PC-9 (cell line): Measurements from ENCODE around the gene ZNF569. TPM values are rescaled to one million over a fixed set of nuclear protein-coding genes. Genes with fewer than 3 reads are reported as not detected.

Experiments
- Bru-seq: library from RNA; stranded (reverse); fragments of 400-500 nt; gene quantifications from one replicate; lab custom pipeline; 2021; lab: Mats Ljungman, UMichigan
- BruChase-seq, 2 experiments: library from RNA; stranded (reverse); fragments of 400-500 nt; gene quantifications; one replicate each; lab custom pipeline; 2021; lab: Mats Ljungman, UMichigan
- BruUV-seq: library from RNA; stranded (reverse); fragments of 400-500 nt; replicated peaks from 2 replicates; lab custom pipeline; 2021; lab: Mats Ljungman, UMichigan
- CTCF ChIA-PET: fragments of 300-600 bp; sonication (Branson Sonifier 250); formaldehyde crosslinking; loops from one replicate; lab custom pipeline; 2022; ENCODE audit warnings: antibody characterized with exemption; lab: Charles Lee
- POLR2A ChIA-PET: fragments of 300-600 bp; sonication (Branson Sonifier 250); formaldehyde crosslinking; loops from one replicate; lab custom pipeline; 2022; ENCODE audit warnings: antibody characterized with exemption; ENCODE audit not compliant: unreplicated experiment; lab: Charles Lee
- DNase-seq, 2 experiments: peaks; one replicate each; pipeline versions ENCODE4 v3.0.0 to v3.0.0-alpha.2; 2015 to 2022; ENCODE audit warnings: mixed read lengths in 1 of 2
- H2AFZ ChIP-seq: fragments of 200-600 bp; sonication (generic); 2 replicates; pipeline ENCODE4 v1.8.1; 2017; ENCODE audit warnings: antibody characterized with exemption
- H3F3A ChIP-seq: fragments of 200-600 bp; sonication (generic); 2 replicates; pipeline ENCODE4 v1.8.1; 2017; ENCODE audit warnings: antibody characterized with exemption, mild to moderate bottlenecking, low read depth; ENCODE audit not compliant: insufficient read depth
- H3K27ac ChIP-seq: fragments of 200-600 bp; sonication (generic); 2 replicates; pipeline ENCODE4 v1.6.1; 2016; ENCODE audit warnings: mixed run types
- H3K27me3 ChIP-seq: fragments of 200-600 bp; sonication (generic); 2 replicates; pipeline ENCODE4 v1.6.1; 2016; ENCODE audit warnings: low read depth, mixed run types; ENCODE audit not compliant: insufficient read depth
- H3K36me3 ChIP-seq: fragments of 200-600 bp; sonication (generic); 2 replicates; pipeline ENCODE4 v1.6.1; 2016; ENCODE audit warnings: low read depth, mixed run types
- H3K4me1 ChIP-seq: fragments of 200-600 bp; sonication (generic); replicated peaks from 2 replicates; pipeline ENCODE4 v1.6.1; 2016; ENCODE audit warnings: mixed run types; ENCODE audit not compliant: insufficient read depth
- H3K4me2 ChIP-seq: fragments of 200-600 bp; sonication (generic); 2 replicates; pipeline ENCODE4 v1.6.1; 2017; ENCODE audit warnings: mixed run types
- H3K4me3 ChIP-seq: fragments of 200-600 bp; sonication (generic); 2 replicates; pipeline ENCODE4 v1.6.1; 2016; ENCODE audit warnings: mixed run types
- H3K79me2 ChIP-seq: fragments of 200-600 bp; sonication (generic); 2 replicates; pipeline ENCODE4 v1.6.1; 2017; ENCODE audit warnings: low read depth, mixed run types
- H3K9me2 ChIP-seq: fragments of 200-600 bp; sonication (generic); 2 replicates; pipeline ENCODE4 v1.8.1; 2017; ENCODE audit warnings: mild to moderate bottlenecking; ENCODE audit not compliant: insufficient read depth
- H3K9me3 ChIP-seq: fragments of 200-600 bp; sonication (generic); 2 replicates; pipeline ENCODE4 v1.8.1; 2016; ENCODE audit warnings: low read depth; ENCODE audit not compliant: insufficient read depth
- H4K20me1 ChIP-seq: fragments of 200-600 bp; sonication (generic); 2 replicates; pipeline ENCODE4 v1.8.1; 2017; ENCODE audit not compliant: insufficient read depth
- CTCF ChIP-seq: fragments of 200-600 bp; sonication (generic); conservative IDR thresholded peaks from 2 replicates; pipeline ENCODE4 v1.6.1; 2017; ENCODE audit warnings: mixed run types, antibody characterized with exemption, mild to moderate bottlenecking, moderate library complexity
- EZH2 ChIP-seq: fragments of 200-600 bp; sonication (generic); IDR thresholded peaks from 2 replicates; pipeline ENCODE4 v1.8.0; 2017; ENCODE audit warnings: antibody characterized with exemption, low read depth
- intact Hi-C: fragments of 100-400 bp; cut with micrococcal nuclease; formaldehyde crosslinking; loops from one replicate; pipeline ENCODE4 v1.10.0; 2022; ENCODE audit not compliant: unreplicated experiment
- long read RNA-seq: library from polyadenylated mRNA; stranded (forward); transcript quantifications from one replicate; pipeline ENCODE4 v2.0.0, GENCODE V29; 2022
- total RNA-seq: library from RNA; stranded (reverse); gene quantifications from 2 replicates; pipeline ENCODE4 v1.2.3, GENCODE V29; 2021

ZNF569 gene
- total RNA-seq (1.5 and 3.3 TPM in 2 replicates), Bru-seq, nascent RNA (percentile 45 among the genes with signal in this experiment), BruChase-seq, experiment 1, labeled RNA remaining after a 2-hour chase (percentile 37 among the genes with signal in this experiment), BruChase-seq, experiment 2, labeled RNA remaining after a 6-hour chase (percentile 30 among the genes with signal in this experiment)
- long read RNA-seq, partial matches to known transcripts, result 0 of 2 reads
- long read RNA-seq, other reads (novel, unspliced or antisense), result 2 of 2 reads

- ChIA-PET POLR2A (interaction anchor here (0.6 to 0.8 kb wide), 3 partner anchors 96 to 907 kb away, joined by 3 to 7 read pairs (median 3); partner anchors contain the start of genes PSMD8 and ZNF527), CTCF (no interaction called here)
- Histone ChIP-seq H3K4me2 (peak within 1 kb of the TSS; percentile 80), H3F3A (no peaks in the 10 kb centered on the region; the same call in 1 of the 2 replicates), H3K9me2 (no peaks in the 10 kb centered on the region), H3K27me3 (no peaks in the 10 kb centered on the region), H3K79me2 (no peaks in the 10 kb centered on the region), H3K36me3 (0 out of 2 replicates have a peak, but pooled peaks cover 4% of the 10 kb centered on the region), H2AFZ (peak within 1 kb of the TSS; percentile 90), H3K4me3 (peak within 1 kb of the TSS; percentile 74), H3K9me3 (peaks cover 16% of the 10 kb centered on the region), H3K4me1 (peaks cover 11% of the 10 kb centered on the region; the same call in 1 of the 2 replicates), H4K20me1 (no peaks in the 10 kb centered on the region), H3K27ac (no peak within 1 kb of the TSS)
- peak; percentile 79 to 86 for DNase-seq
- intact Hi-C loops, result loop anchor here (1.0 to 5.0 kb wide), 3 partner anchors 127 to 390 kb away; partner anchors contain the start of genes ZNF420, ZNF540, ZNF571 and ZNF585A
- BruUV-seq, result no TSS peak
- no peak for TF ChIP-seq EZH2
- no peak for TF ChIP-seq CTCF
Measured at GRCh38 chr19:37466798-37467607, at the start of gene ZNF569. TSS of gene ZNF569 (minus strand) at chr19:37467444. CDS start at chr19:37444921, 22,523 bp downstream.

- Histone ChIP-seq H3K9me3 (peaks cover 24% of the 10 kb centered on the region), H3K27me3 (no peaks in the 10 kb centered on the region), H2AFZ (no peak overlapping the region), H3K4me2 (no peak overlapping the region), H4K20me1 (no peaks in the 10 kb centered on the region), H3K36me3 (peaks cover 28% of the 10 kb centered on the region), H3F3A (no peaks in the 10 kb centered on the region), H3K4me3 (no peak overlapping the region), H3K4me1 (no peaks in the 10 kb centered on the region), H3K9me2 (no peaks in the 10 kb centered on the region), H3K27ac (no peak overlapping the region), H3K79me2 (no peaks in the 10 kb centered on the region)
- no peak for TF ChIP-seq CTCF
- no peak for TF ChIP-seq EZH2
- POLR2A ChIA-PET, result no interaction called here
- BruUV-seq, result no TSS peak
- no peak for DNase-seq
- intact Hi-C loops, result no loop called here
- CTCF ChIA-PET, result no interaction called here
Measured at GRCh38 chr19:37513397-37513796, 46.2 kb upstream of the ZNF569 start.

GRCh38 chr19:37511821-37512220 is 44.6 kb upstream of the ZNF569 start:
- ChIA-PET POLR2A (no interaction called here), CTCF (no interaction called here)
- intact Hi-C loops, result no loop called here
- Histone ChIP-seq H3K4me3 (no peak overlapping the region), H3K9me3 (peaks cover 13% of the 10 kb centered on the region), H2AFZ (no peak overlapping the region), H3K27ac (no peak overlapping the region), H3K79me2 (no peaks in the 10 kb centered on the region), H3K9me2 (no peaks in the 10 kb centered on the region), H3F3A (no peaks in the 10 kb centered on the region), H3K4me2 (no peak overlapping the region), H3K4me1 (no peaks in the 10 kb centered on the region), H3K27me3 (no peaks in the 10 kb centered on the region), H3K36me3 (peaks cover 21% of the 10 kb centered on the region), H4K20me1 (no peaks in the 10 kb centered on the region)
- TF ChIP-seq EZH2 (no peak), CTCF (no peak)
- no peak for DNase-seq
- no TSS peak for BruUV-seq
